Measurements from ENCODE around the gene MCM3AP.

MCM3AP gene

GRCh38 chr21:46285206-46285661 lies at the start of gene MCM3AP:
Gene MCM3AP (minus strand): TSS chr21:46285611. CDS start chr21:46285286, 325 bp downstream.
- DNase-seq (ENCODE audit: insufficient read length, low spot score) (no peak), FAIRE-seq (no peak)

- DNase-seq (ENCODE audit: insufficient read length, low spot score): no peak
- no peak for FAIRE-seq
Observed at GRCh38 chr21:46334351-46335140, 49.1 kb upstream of the MCM3AP start.

- DNase-seq (ENCODE audit: insufficient read length, low spot score) (no peak), FAIRE-seq (no peak)
Observed at GRCh38 chr21:46329796-46330195, 44.4 kb upstream of the MCM3AP start.

- DNase-seq (ENCODE audit: insufficient read length, low spot score) (no peak), FAIRE-seq (no peak)
Observed at GRCh38 chr21:46328151-46328550, 42.7 kb upstream of the MCM3AP start.

- FAIRE-seq (no peak), DNase-seq (ENCODE audit: insufficient read length, low spot score) (no peak)
Observed at GRCh38 chr21:46327711-46328110, 42.3 kb upstream of the MCM3AP start.

- no peak for DNase-seq (ENCODE audit: insufficient read length, low spot score)
- no peak for FAIRE-seq
Observed at GRCh38 chr21:46326110-46326703, 40.8 kb upstream of the MCM3AP start.

GRCh38 chr21:46325073-46325912 lies 39.9 kb upstream of the MCM3AP start:
- DNase-seq (ENCODE audit: insufficient read length, low spot score) (no peak), FAIRE-seq (no peak)

- FAIRE-seq (no peak), DNase-seq (ENCODE audit: insufficient read length, low spot score) (peak; percentile 83)
Observed at GRCh38 chr21:46324390-46325072, 39.1 kb upstream of the MCM3AP start.

- peak; percentile 97 for DNase-seq (ENCODE audit: insufficient read length, low spot score)
Observed at GRCh38 chr21:46323710-46324389, 38.4 kb upstream of the MCM3AP start, which contains the start of the genes C21orf58 and PCNT. Gene C21orf58 (minus strand): TSS chr21:46323870. CDS start chr21:46322738, 1,132 bp downstream. Gene PCNT (plus strand): TSS chr21:46324156. CDS start chr21:46324229, 73 bp downstream.

GRCh38 chr21:46323227-46323709 lies 37.9 kb upstream of the MCM3AP start:
- DNase-seq (ENCODE audit: insufficient read length, low spot score) (no peak), FAIRE-seq (no peak)

More at GRCh38 chr21:46323710-46324389, 38.4 kb upstream of the MCM3AP start, which contains the start of the genes C21orf58 and PCNT:
- peak; percentile 89 for FAIRE-seq

GRCh38 chr21:46322351-46323226 lies 37.2 kb upstream of the MCM3AP start:
- no peak for DNase-seq (ENCODE audit: insufficient read length, low spot score)

GRCh38 chr21:46320331-46320801 lies 35.0 kb upstream of the MCM3AP start:
- FAIRE-seq (no peak), DNase-seq (ENCODE audit: insufficient read length, low spot score) (no peak)

More at GRCh38 chr21:46322351-46323226, 37.2 kb upstream of the MCM3AP start:
- FAIRE-seq: no peak

GRCh38 chr21:46319186-46319585 lies 33.8 kb upstream of the MCM3AP start:
- DNase-seq (ENCODE audit: insufficient read length, low spot score) (no peak), FAIRE-seq (no peak)

- FAIRE-seq (no peak), DNase-seq (ENCODE audit: insufficient read length, low spot score) (no peak)
Observed at GRCh38 chr21:46318464-46318845, 33.0 kb upstream of the MCM3AP start.

GRCh38 chr21:46317710-46318463 lies 32.5 kb upstream of the MCM3AP start:
- DNase-seq (ENCODE audit: insufficient read length, low spot score): no peak
- no peak for FAIRE-seq

GRCh38 chr21:46316708-46317324 lies 31.4 kb upstream of the MCM3AP start:
- no peak for DNase-seq (ENCODE audit: insufficient read length, low spot score)
- no peak for FAIRE-seq

- FAIRE-seq (no peak), DNase-seq (ENCODE audit: insufficient read length, low spot score) (no peak)
Observed at GRCh38 chr21:46314441-46315020, 29.1 kb upstream of the MCM3AP start.

Data from GM19239 (cell line).